ENCODE measurements around the gene CELSR1. TPM values are rescaled to one million over a fixed set of nuclear protein-coding genes. Genes with fewer than 3 reads are reported as not detected.
A peak's percentile ranks its signal among the peaks of the same experiment; 100 is the strongest.

The CELSR1 gene
- total and polyA plus RNA-seq, 2 of the 13 experiments (the other 11 are each of a cell fraction or from before 2014, with no cell fraction given) = 0.78 to 1.8 TPM

GRCh38 chr22:46399251-46400024 is 138.0 kb downstream of the CELSR1 start:
- ATAC-seq = no peak
- Histone ChIP-seq H3K9me3 (ENCODE audit: low read length) (no peaks in the 10 kb centered on the region), H2AFZ (ENCODE audit: low read length) (no peak overlapping the region), H3K36me3 (replicated peaks in 1 of 2; ENCODE audit: control insufficient read depth in 1 of 2, insufficient read depth in 2 of 2, low read length in 2 of 2) (no peaks in the 10 kb centered on the region), H3K27ac (ENCODE audit: extremely low read length, insufficient read depth, low read length) (no peak overlapping the region), H4K20me1 (ENCODE audit: insufficient read depth, low read length) (no peaks in the 10 kb centered on the region), H3K4me3 (replicated peaks in 1 of 3; ENCODE audit: insufficient read depth in 1 of 3, low read depth in 2 of 3, low read length in 3 of 3) (no peak overlapping the region), H3K4me2 (ENCODE audit: low read depth, low read length) (no peak overlapping the region), H3K4me1 (ENCODE audit: insufficient read depth, low read length) (no peaks in the 10 kb centered on the region), H3K27me3 (ENCODE audit: control insufficient read depth in 1 of 2, insufficient read depth in 2 of 2, low read length in 2 of 2) (no peaks in the 10 kb centered on the region; a peak in 1 of 5 replicates), H3K79me2 (ENCODE audit: insufficient read depth, low read length) (no peaks in the 10 kb centered on the region), H3K9ac (ENCODE audit: insufficient read depth, low read depth, low read length) (no peak overlapping the region)
- DNase-seq (ENCODE audit: low spot score) = no peak
- TF ChIP-seq NR2F1 (CRISPR knock-in tag; IDR thresholded peaks at IDR 0.05) (no peak), CTCF (CRISPR knock-in tag; IDR thresholded peaks at IDR 0.05) (peak; percentile 61), STAG1 (CRISPR knock-in tag; IDR thresholded peaks at IDR 0.05) (peak; percentile 68)
- WGBS (ENCODE audit: low lambda C conversion rate) = 56% methylated on average over 16 of the region's 16 CpGs
- in situ Hi-C loops (cut with HindIII; ENCODE audit: extremely low pct_ligation_motif_present, low pct_unique_long_range_greater_than_20kb) (no loop called here), intact Hi-C loops (cut with micrococcal nuclease; ENCODE audit: unreplicated experiment) (loop anchor here (1.0 to 5.0 kb wide), 2 partner anchors 143 to 378 kb away; no protein-coding TSS in a partner anchor)
- no peak for FAIRE-seq
- POLR2A ChIA-PET = no interaction called here
- no TSS peak for BruUV-seq (replicated peaks)
- CTCF ChIA-PET (ENCODE audit: low intra/inter-chr PET ratio, low total read pairs) = no interaction called here

GRCh38 chr22:46397951-46398350 is 139.5 kb downstream of the CELSR1 start:
- Histone ChIP-seq H2AFZ (ENCODE audit: low read length) (no peak overlapping the region), H3K36me3 (replicated peaks in 1 of 2; ENCODE audit: control insufficient read depth in 1 of 2, insufficient read depth in 2 of 2, low read length in 2 of 2) (no peaks in the 10 kb centered on the region), H3K9ac (ENCODE audit: insufficient read depth, low read depth, low read length) (no peak overlapping the region), H3K4me1 (ENCODE audit: insufficient read depth, low read length) (peaks cover 5% of the 10 kb centered on the region; the same call in 1 of the 2 replicates), H3K79me2 (ENCODE audit: insufficient read depth, low read length) (no peaks in the 10 kb centered on the region), H3K27ac (ENCODE audit: extremely low read length, insufficient read depth, low read length) (no peak overlapping the region), H4K20me1 (ENCODE audit: insufficient read depth, low read length) (no peaks in the 10 kb centered on the region), H3K4me2 (ENCODE audit: low read depth, low read length) (no peak overlapping the region), H3K27me3 (ENCODE audit: control insufficient read depth in 1 of 2, insufficient read depth in 2 of 2, low read length in 2 of 2) (no peaks in the 10 kb centered on the region; a peak in 1 of 5 replicates), H3K9me3 (ENCODE audit: low read length) (no peaks in the 10 kb centered on the region), H3K4me3 (replicated peaks in 1 of 3; ENCODE audit: insufficient read depth in 1 of 3, low read depth in 2 of 3, low read length in 3 of 3) (no peak overlapping the region)
- ATAC-seq = no peak
- TF ChIP-seq TMF1 (CRISPR knock-in tag; IDR thresholded peaks at IDR 0.05; ENCODE audit: low read depth) = no peak
- no peak for TF ChIP-seq MLLT10 (CRISPR knock-in tag; IDR thresholded peaks at IDR 0.05)
- TF ChIP-seq POGK (CRISPR knock-in tag; conservative IDR thresholded peaks at IDR 0.05) = no peak
- no peak for TF ChIP-seq ZNF776 (CRISPR knock-in tag; IDR thresholded peaks at IDR 0.05)
- no peak for TF ChIP-seq SP1 (IDR thresholded peaks at IDR 0.05)
- no peak for TF ChIP-seq SP1 (CRISPR knock-in tag; IDR thresholded peaks at IDR 0.05)
- no peak for TF ChIP-seq GABPB1 (CRISPR knock-in tag; IDR thresholded peaks at IDR 0.05)
- no peak for TF ChIP-seq DRAP1 (CRISPR knock-in tag; IDR thresholded peaks at IDR 0.05)
- no peak for TF ChIP-seq ZNF619 (CRISPR knock-in tag; IDR thresholded peaks at IDR 0.05)
- no peak for TF ChIP-seq SP2 (CRISPR knock-in tag; IDR thresholded peaks at IDR 0.05)
- intact Hi-C loops (cut with micrococcal nuclease; ENCODE audit: unreplicated experiment) = loop anchor here (5.0 kb wide), 1 partner anchor 379 kb away; no protein-coding TSS in a partner anchor
- in situ Hi-C loops (cut with HindIII; ENCODE audit: extremely low pct_ligation_motif_present, low pct_unique_long_range_greater_than_20kb) = no loop called here
- no TSS peak for BruUV-seq (replicated peaks)
- no peak for DNase-seq (ENCODE audit: low spot score)
- ChIA-PET CTCF (ENCODE audit: low intra/inter-chr PET ratio, low total read pairs) (no interaction called here), POLR2A (no interaction called here)
- FAIRE-seq = no peak
- WGBS (ENCODE audit: low lambda C conversion rate) = 54% methylated on average over 12 of the region's 19 CpGs
